Activated CD4-positive, CD25-positive, alpha-beta regulatory T cell treated with anti-CD3 and anti-CD28 coated beads, Interleukin-2, amount 50 U/mL, for 72 hours (primary cell): Measurements from ENCODE around the gene DECR2.
"Not testable (repeated sequence)": the region's sequence is repeated elsewhere in the genome, so short reads cannot be mapped to it uniquely, and the experiment has no call there.

ENCODE experiments used
- DNase-seq: peaks from one replicate; pipeline ENCODE4 v3.0.0; 2021

Gene DECR2

DNA sequence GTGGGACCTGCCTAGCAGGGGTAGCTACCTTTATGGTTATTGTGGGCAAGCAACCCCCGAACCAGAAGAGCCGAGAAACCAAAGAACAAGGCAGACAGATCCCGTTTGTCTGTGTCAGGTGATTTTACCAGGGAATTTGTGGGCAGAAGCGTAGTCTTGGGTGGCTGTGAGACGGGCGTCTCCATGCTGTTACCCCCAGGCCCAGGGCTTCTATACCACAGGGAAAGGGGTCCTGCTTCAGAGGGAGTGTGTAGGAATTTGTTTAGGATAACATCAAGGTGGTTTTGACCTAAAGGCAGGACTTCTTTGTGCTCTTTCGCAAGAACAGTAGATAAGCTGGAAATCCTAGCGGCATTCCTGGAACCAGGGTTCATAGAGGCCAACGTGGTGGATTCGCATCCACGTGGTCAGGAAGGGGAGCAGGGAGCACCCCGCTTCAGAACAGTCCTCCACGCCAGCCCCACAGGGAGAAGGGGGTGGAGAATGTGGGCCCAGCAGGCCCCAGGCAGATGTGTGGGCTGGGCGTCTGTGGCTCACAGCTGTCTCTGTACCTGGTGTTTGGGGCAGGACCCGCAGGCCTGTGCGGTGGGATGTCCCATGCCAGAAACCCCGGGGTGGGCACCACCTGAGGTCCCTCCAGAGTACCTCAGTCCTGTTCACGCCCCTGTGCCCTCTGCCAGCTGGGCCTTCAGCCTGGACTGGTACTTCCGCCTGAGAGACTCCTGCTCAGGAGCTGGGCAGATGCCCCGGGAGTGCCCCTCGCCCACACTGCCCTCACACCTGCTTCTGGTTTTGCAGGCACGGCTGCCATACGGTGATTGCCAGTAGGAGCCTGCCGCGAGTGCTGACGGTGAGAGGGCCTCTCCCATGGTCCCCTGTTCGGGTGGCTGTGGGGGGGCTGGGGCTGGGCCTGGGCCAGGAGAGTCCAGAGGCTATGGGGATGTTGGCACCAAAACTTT lies 4.1 kb downstream of the DECR2 start:
- DNase-seq = no peak

DNA sequence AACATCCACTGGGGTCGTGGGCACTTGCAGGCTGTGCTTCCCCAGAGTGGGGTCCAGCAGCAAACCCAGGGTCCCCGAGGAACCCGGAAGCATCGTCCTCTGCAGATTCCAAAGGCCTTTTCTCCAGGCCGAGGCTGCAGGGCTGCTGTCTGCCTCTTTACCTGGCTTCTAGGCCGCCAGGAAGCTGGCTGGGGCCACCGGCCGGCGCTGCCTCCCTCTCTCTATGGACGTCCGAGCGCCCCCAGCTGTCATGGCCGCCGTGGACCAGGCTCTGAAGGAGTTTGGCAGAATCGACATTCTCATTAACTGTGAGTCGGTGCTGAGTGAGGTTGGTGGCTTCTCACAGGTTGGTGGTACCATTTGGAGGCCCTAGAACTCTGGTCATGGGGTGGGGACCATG lies 5.6 kb downstream of the DECR2 start:
- DNase-seq = no peak

DNA sequence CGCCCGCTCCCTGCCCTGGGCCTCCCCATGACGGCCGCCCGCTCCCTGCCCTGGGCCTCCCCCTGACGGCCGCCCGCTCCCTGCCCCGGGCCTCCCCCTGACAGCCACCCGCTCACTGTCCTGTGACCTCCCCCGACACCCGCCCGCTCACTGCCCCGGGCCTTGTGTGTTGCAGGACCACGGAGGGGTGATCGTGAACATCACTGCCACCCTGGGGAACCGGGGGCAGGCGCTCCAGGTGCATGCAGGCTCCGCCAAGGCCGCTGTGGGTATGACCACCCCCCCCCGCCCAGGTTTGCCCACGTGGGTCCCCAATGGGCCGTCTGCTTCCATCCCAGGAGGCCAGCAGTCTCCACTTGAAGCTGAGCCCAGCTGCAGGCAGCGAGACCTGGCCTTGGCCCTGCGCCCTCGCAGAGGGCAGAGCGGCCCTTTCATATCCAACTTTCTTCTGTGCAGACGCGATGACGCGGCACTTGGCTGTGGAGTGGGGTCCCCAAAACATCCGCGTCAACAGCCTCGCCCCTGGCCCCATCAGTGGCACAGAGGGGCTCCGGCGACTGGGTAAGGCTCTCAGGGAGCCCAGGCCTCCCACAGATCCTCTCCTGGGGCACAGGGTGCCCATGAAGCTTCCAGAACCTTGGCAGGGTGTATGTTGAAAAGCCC lies 9.0 kb downstream of the DECR2 start:
- DNase-seq = no peak

DNA sequence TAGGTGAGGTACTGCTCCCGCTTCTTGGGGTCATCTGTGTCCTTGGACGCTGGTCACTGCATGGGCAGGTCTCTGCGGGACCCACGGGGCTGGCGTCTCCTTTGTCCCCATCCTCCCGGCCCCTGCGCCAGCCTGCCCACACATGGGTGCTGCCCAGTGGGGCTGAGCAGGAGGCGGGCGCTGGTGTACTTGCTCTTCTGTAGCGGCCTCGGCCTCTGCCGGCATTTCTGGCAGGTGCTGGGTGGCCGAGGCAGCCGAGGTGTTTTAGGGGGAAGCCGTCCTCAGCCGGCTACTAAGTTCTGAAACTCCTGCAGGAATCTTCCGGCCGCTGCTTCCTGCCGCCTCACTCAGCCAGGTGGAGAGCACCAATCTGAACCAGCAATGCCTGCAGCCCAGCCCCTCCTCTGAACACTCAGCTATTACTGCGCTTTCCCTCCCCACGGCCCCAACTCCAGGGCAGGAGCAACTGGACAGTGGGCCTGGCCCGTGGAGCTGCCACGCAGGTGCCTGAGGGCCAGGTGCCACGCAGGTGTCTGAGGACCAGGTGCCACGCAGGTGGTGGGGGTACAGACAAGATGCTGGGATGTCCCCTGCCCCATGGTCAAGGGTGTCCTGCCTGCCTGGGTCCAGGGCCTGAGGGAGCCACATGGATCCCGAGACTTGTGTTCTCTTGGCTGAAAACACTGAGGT lies 10.0 kb downstream of the DECR2 start:
- no peak for DNase-seq

DNA sequence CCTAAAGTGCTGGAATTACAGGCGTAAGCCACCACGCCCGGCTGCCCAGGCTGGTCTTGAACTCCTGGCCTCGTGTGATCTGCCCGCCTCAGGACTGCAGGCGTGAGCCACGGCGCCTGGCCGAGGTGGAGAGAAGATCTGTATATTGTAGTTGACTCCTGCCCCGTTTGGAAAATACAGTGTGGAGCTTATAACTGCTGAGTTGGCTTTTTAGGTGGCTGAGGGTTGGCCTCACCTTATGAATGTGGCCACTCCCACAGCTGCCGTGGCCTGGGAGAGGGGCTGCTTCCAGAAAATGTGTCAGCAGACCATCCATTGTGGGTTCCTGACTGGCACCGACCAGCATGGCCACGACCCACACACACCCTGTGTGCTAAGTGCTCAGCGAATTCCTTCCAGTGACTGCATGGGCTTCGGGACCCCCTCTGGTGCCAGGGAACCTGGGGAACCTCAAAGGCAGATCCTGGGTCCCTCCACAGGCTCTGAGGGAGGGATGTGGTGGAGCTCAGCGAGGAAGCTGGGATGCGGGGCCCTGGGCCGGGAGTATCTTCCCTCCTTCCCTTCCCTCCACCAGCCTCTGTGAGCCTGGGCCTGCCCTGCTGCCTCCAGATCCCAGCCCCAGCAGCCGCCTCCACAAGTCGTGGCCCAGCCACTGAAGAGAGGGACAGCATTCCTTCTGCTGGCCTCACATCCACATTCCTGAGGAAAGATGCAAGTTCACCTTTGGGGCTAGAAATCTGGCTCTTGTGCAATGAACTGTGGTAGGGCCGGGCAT lies 12.9 kb downstream of the DECR2 start:
- no peak for DNase-seq

DNA sequence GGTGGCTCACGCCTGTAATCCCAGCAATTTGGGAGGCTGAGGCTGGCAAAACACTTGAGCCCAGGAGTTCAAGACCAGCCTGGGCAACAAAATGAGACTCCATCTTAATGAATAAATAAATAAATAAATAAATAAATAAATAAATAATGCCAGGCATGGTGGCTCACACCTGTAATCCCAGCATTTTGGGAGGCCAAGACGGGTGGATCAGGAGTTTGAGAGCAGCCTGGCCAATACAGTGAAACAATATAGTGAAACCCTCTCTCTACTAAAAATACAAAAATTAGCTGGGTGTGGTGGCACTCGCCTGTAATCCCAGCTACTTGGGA lies 13.4 kb downstream of the DECR2 start:
- not testable (repeated sequence) for DNase-seq

DNA sequence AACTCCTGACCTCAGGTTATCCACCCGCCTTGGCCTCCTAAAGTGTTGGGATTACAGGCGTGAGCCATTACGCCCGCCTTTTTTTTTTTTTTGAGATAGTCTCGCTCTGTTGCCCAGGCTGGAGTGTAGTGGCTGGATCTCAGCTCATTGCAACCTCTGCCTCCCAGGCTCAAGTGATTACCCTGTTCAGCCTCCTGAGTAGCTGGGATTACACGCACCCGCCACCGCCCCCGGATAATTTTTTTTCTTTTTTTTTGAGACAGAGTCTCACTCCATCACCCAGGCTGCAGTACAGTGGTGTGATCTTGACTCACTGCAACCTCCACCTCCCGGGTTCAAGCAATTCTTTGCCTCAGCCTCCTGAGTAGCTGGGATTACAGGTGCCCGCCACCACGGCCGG lies 20.5 kb downstream of the DECR2 start:
- not testable (repeated sequence) for DNase-seq

DNA sequence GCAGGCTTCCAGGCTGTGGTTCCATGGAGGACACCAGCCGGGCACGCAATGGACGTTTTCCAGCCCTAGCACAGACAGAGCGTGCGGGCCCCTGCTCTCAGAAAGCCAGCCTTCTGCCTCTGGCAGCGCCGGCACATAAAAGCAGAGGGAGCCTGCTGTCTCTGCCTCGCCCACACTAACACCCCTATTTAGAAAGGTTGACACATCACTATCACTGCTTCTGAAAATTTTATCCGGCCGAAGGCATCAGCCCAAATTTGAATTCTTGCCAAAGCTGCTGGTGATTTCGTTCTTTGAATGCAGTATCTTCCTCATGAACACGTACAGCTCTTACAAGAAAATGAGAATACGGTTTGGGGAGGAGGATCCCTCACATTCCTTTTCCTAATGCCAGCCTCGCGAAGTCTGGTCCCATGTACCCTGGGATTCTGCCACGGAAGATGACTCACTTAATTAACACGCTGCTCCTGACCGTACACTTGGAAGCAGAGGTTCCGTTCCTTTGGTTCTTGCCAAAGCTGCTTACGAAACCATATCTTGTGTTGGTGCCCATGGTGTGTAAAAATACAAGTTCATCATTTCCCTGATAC lies 22.4 kb downstream of the DECR2 start:
- no peak for DNase-seq

DNA sequence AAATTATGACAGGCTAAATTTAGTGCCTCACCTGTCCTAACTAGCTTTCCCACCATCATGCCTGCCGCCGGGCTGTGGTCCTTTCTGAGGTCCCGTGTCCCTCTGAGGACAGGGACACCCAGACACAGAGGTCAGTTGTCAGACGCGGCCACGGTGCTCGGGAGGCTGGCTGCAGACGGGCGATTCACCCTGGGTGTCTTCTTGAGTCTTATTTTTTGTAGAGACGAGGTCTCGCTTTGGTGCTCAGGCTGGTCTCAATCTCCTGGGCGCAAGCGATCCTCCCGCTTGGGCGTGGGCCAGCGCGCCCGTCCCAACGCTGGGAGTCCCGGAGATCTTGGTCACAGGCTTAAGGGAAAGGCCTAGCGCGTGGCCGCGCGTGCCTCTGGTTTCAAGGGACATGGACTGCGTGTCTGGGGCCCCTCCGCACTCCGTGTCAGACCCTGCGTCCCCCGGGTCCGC lies 23.0 kb downstream of the DECR2 start:
- peak; percentile 37 for DNase-seq

DNA sequence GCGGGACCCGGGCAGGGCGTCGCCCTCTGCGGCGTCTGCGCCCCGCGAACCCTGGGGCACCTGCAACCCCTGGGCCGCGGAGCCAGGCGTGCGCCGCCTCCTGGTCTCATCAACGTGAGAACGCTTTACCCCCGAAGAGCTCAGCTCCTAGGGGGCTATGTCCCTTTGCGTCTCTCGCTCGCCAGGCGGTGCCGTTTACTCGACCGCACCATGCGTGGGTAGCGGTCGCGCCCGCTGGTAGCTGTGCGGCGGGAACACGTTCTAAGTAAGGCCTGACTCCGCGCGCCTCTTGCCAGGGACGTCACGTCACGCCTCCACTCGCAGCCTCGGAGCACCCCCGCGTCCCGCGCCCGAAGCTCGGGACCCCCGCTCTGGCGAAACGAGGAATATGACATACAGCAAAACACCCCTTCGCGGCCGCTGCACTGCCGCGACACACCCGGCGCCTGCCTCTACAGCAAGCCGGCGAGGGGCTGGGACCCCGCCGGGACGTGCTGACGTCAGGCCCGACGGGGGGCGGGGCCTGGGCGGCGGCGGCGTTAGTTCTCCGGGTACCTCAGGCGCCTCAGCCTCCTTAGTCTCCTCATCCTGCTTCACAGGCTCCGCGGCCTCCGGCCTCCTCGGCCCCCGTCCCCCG lies 23.5 kb downstream of the DECR2 start, which contains the start of gene RAB11FIP3:
TSS of gene RAB11FIP3 (plus strand) at position 568 of the 637 bp plus-strand sequence. CDS start 358 bp downstream, outside the sequence.
- DNase-seq = peak; percentile 89

DNA sequence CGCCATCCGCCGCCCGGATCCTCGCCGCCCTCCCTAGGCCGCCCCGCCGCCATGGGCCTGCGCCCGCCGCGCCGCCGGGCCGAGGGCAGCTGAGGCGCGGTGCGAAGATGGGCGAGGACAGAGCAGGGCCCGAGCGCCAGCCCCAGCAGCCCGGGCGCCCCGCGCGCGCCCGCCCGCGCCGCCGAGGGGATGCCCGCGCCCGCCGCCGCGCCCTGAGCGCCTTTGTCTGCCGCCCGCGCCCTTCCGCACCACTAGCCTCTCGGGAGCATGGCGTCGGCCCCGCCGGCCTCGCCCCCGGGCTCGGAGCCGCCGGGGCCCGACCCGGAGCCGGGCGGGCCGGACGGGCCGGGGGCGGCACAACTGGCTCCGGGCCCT lies 24.0 kb downstream of the DECR2 start:
- DNase-seq = no peak

DNA sequence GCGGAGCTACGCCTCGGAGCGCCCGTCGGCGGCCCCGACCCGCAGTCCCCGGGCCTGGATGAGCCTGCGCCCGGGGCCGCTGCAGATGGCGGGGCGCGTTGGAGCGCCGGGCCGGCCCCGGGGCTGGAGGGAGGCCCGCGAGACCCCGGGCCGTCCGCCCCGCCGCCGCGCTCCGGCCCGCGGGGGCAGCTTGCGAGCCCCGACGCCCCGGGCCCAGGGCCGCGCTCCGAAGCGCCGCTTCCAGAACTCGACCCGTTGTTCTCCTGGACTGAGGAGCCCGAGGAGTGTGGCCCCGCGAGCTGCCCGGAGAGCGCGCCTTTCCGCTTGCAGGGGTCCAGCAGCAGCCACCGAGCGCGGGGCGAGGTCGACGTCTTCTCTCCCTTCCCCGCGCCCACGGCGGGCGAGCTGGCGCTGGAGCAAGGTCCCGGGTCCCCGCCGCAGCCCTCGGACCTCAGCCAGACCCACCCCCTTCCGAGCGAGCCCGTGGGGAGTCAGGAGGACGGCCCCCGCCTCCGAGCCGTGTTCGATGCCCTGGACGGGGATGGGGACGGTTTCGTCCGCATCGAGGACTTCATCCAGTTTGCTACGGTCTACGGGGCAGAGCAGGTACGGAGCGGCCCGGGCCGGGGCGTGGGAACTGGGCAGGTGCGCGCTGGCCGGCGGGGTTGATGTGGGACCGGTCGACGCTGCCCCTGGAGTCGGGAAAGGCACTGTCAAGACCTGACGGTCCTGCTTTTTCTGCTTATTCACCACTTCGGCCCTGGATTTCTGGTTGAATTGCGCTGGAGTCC lies 24.6 kb downstream of the DECR2 start:
- peak; percentile 38 for DNase-seq

DNA sequence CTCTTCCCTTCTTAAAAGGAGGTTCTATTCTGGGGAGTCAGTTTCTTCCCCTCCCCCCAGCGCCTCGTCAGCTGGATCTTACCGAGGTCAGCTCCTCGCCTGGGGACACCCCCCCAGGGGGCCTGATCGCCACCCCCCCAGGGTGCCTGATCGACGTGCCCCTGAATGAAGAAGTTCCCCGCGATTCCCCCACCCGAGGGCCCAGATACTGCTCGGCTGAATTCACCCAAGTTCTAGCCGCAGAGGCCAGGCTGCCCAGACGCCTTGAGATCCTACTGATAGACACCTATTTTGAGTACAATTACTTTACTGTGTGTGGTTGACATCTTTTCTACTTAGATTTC lies 25.2 kb downstream of the DECR2 start:
- DNase-seq = no peak

DNA sequence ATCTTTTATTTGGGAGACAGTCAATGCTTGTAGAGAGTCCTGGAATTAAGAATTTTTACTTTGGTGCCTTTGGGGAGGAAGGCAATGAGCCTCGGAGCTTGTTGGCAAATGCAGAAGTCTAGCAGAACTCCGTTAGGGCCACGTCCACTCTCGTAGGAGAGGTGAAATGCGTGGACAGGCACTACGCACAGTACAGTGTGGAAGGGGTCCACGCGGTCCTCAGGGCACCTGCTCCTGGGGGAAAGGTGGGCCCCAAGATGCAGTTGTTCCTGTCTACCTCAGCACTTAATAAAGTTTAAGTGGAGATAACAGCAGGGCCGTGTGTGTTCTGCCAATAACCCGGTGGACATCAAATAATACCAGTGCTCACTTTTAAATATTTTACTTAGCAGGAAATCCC lies 25.6 kb downstream of the DECR2 start:
- DNase-seq = no peak

DNA sequence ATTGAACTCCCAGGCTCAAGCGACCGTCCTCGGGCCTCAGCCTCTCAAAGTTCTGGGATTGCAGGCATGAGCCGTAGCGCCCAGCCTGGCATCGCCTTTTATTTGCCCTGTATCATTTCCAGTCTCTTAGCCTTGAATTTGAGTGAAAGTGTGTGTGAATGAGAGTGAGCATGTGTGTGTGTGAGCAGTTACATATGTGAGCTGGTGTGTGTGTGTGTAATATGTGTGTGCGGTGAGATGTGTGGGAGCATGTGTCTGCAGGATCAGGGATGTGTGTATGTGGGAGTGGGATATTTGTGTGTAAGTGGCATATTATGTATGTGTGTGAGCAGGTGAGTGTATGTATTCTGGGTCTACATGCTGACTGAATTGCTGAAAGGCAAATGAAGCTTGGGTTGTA lies 29.2 kb downstream of the DECR2 start:
- DNase-seq = no peak

DNA sequence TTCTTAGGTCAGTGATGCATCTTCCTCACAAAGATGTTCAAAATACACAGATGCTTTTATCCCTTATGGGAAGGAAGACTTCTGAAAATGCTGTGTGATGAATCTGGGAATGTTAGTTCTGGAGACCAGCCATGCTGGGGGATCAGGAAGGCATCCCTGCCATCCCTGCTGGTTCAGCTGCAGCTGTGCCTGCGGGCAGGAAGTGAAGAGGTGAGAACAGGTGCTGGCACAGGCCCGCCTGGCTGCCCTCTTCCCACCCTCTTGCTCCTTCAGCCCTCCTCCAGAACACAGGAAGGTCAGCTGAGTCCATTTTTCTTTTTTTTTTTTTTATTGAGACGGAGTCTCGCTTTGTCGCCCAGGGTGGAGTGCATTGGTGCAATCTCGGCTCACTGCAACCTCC lies 38.9 kb downstream of the DECR2 start:
- no peak for DNase-seq

DNA sequence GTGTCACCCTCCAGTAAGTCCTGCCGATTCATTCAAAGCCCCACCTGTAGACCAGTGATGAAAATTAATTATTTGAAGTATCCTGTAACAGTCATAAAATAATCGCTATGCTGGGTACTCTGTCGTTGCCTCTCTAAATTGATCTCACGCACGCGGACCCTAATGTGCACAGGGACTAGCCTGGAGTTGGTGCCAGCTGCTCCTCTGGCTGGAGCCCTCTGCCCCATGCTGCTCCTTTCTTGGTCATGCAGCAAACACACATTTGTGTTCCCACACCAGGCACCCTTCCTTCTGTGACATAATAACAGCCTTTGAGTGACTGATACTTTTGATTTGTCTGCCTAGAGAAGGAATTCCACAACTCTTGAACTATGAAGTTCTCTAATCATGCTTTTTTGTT lies 39.8 kb downstream of the DECR2 start:
- no peak for DNase-seq

DNA sequence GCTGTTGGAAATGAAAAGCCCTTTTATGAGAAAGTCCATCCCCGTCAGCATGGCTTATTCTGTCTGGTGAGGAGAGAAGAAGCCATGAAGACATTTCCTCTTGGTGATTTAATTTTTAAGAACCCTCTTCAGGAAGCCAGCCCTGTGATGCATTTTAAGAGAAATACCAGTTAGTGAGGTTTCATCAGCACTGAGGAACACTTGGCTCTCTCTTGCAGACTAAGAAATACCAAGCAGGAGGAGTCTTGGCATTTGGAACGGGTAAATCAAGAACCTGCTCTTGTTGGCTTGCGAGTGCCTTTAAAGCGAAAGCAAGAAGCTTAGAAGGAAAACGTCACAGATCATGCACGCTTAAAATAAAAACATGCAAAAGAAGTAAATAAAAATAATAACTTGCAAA lies 41.3 kb downstream of the DECR2 start:
- DNase-seq = no peak

DNA sequence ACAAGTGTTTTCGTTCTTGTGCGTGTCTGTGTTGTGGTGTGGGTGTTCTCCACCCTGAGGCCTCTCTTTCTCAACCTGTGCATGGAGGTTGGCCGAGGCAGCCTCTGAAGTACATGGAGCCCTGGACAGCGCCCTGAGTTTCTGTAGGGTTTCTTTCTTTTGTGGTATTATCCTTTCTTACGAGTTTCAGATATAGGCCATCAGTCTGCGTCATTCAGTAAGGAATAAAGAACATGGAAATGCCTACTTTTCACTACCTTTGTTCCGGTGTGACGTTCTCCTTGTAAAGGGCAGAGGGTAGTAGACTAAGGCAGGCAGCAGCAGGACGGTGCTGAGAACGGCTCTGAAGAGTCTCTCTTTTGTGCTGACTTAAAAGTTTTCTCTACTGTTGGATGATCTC lies 42.3 kb downstream of the DECR2 start:
- DNase-seq = no peak

DNA sequence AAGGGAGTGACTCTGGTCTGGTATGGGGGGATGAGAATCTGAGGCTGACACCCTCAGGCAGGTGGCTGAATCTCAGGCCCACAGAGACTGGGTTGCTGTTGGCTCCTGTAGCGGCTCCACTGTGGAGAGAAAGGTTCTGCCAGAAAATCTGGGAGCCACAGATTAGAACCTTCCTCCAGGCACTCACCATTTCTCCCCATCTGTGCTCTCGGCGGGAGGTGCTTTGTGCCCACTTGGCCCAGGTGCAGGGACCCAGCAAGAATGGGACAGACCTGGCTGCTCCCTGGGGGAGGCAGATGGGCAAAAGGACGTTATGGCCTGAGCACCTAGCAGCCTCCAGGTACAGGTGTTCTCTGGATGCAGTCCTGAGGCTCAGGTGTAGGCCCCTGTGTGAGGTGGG lies 43.9 kb downstream of the DECR2 start:
- DNase-seq = no peak

DNA sequence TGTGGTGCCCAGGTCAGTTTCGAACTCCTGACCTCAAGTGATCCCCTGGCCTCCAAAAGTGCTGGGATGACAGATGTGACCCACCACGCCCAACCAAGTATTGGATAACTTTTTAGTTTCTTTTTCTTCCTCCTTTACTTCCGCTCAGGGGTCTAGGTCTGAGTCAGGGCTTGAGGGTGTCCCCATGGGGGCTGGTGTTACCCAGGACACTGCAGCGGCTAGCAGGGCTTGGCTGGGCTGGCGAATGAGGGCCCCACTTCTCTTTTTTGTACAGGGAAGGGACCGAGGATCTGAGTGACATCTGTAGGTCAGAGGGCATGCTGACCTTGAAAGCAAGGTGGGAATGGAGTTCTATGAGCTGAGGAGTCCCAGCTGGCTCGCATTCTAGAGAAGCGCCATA lies 48.7 kb downstream of the DECR2 start:
- no peak for DNase-seq
